Right ventricle myocardium inferior (tissue), 1 donor: ENCODE data around the gene TNFRSF4. TPM values are rescaled to one million over a fixed set of nuclear protein-coding genes. Genes with fewer than 3 reads are reported as not detected.

Source experiments
- ATAC-seq: fragments of 200-7000 bp; cut with Tn5 transposase; one replicate; pipeline ENCODE4 v1.9.1; 2020; ENCODE audit warnings: mild to moderate bottlenecking, moderate library complexity
- DNase-seq: peaks from one replicate; pipeline ENCODE4 v3.0.0; 2021; ENCODE audit errors: missing footprints
- intact Hi-C: fragments of 100-400 bp; cut with DNase I; formaldehyde crosslinking; loops from one replicate; pipeline ENCODE4 v1.11.0; 2022
- total RNA-seq: library from RNA; stranded (reverse); fragmentation: NEBNext Ultra II Directional; extraction: Animal tissue kit (Norgen Biotek cat#: 25700); gene quantifications from one replicate; pipeline ENCODE4 v1.2.1, GENCODE V29; 2021
- donor health status: DM: no; HTN: yes; CAD: no; lungs with severe emphysema.

TNFRSF4 gene
- total RNA-seq, 1 donor from 2014 or later = 1.4 TPM

- no peak for DNase-seq
- ATAC-seq = no peak
- intact Hi-C loops = no loop called here
Measured at GRCh38 chr1:1223891-1224290, 9.9 kb upstream of the TNFRSF4 start.

GRCh38 chr1:1223321-1223720 is 9.4 kb upstream of the TNFRSF4 start:
- intact Hi-C loops = no loop called here
- no peak for ATAC-seq
- DNase-seq = no peak

- ATAC-seq (no peak), DNase-seq (no peak)
- intact Hi-C loops = no loop called here
Measured at GRCh38 chr1:1222575-1223225, 8.7 kb upstream of the TNFRSF4 start.

GRCh38 chr1:1221887-1222574 is 8.1 kb upstream of the TNFRSF4 start:
- DNase-seq (no peak), ATAC-seq (no peak)
- intact Hi-C loops = no loop called here

- no peak for ATAC-seq
- intact Hi-C loops = no loop called here
- DNase-seq = no peak
Measured at GRCh38 chr1:1220197-1220596, 6.2 kb upstream of the TNFRSF4 start.

- no peak for ATAC-seq
- DNase-seq = no peak
- intact Hi-C loops = no loop called here
Measured at GRCh38 chr1:1219341-1219740, 5.4 kb upstream of the TNFRSF4 start.

- DNase-seq (no peak), ATAC-seq (no peak)
- intact Hi-C loops = no loop called here
Measured at GRCh38 chr1:1218524-1219200, 4.7 kb upstream of the TNFRSF4 start.

GRCh38 chr1:1217621-1218523 is 3.9 kb upstream of the TNFRSF4 start:
- ATAC-seq = no peak
- intact Hi-C loops = no loop called here

GRCh38 chr1:1216770-1217620 is 3.0 kb upstream of the TNFRSF4 start:
- intact Hi-C loops = no loop called here
- no peak for ATAC-seq
- no peak for DNase-seq

More at GRCh38 chr1:1217621-1218523, 3.9 kb upstream of the TNFRSF4 start:
- no peak for DNase-seq

- no peak for ATAC-seq
- no peak for DNase-seq
- intact Hi-C loops = no loop called here
Measured at GRCh38 chr1:1215881-1216605, 2.1 kb upstream of the TNFRSF4 start.

GRCh38 chr1:1215080-1215676 is 1.2 kb upstream of the TNFRSF4 start:
- intact Hi-C loops = no loop called here
- DNase-seq = no peak
- no peak for ATAC-seq

- peak; percentile 13 for ATAC-seq
- intact Hi-C loops = no loop called here
- DNase-seq = peak; percentile 79
Measured at GRCh38 chr1:1212780-1213344, 1.1 kb downstream of the TNFRSF4 start.

GRCh38 chr1:1211541-1212441 is 2.2 kb downstream of the TNFRSF4 start:
- DNase-seq = peak; percentile 41
- no peak for ATAC-seq
- intact Hi-C loops = no loop called here

GRCh38 chr1:1210726-1211540 is 3.0 kb downstream of the TNFRSF4 start:
- ATAC-seq = no peak
- DNase-seq = peak; percentile 45
- intact Hi-C loops = no loop called here
